ENCODE results near the gene CFDP1.

DNA sequence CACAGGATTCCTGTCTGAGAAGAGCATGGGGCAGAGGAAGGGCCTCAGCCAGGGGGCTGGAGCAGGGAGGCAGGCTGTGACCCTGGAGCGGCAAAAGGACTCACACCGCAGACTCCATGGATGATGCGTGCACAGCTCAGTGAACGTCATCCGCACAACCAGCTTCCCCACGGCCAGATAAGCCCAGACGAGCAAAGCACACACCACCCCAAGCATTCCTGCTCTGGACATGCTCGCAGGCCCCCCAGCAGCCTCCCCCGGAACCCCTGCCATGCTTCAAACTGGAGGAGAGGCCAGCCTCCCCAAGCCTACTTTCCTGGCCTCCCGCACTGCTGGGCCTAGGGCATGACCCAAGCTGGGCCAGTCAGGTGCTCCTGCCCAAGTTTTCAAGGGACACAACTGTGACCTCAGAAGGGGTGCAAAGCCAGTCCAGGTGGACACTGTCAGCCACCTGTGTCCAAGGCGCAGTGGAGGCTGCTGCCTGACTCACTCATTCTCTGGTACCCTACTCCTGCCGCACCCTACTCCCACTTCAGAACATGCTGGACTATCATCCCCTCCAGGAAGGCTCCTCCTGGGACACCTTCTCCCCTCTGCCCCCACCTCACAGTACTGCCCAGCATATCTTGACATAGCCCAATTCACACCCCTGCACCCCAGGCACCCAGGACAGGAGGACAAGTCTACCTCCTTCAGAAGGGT is 186.6 kb downstream of the CFDP1 start:
- TF ChIP-seq, protein P1, sequence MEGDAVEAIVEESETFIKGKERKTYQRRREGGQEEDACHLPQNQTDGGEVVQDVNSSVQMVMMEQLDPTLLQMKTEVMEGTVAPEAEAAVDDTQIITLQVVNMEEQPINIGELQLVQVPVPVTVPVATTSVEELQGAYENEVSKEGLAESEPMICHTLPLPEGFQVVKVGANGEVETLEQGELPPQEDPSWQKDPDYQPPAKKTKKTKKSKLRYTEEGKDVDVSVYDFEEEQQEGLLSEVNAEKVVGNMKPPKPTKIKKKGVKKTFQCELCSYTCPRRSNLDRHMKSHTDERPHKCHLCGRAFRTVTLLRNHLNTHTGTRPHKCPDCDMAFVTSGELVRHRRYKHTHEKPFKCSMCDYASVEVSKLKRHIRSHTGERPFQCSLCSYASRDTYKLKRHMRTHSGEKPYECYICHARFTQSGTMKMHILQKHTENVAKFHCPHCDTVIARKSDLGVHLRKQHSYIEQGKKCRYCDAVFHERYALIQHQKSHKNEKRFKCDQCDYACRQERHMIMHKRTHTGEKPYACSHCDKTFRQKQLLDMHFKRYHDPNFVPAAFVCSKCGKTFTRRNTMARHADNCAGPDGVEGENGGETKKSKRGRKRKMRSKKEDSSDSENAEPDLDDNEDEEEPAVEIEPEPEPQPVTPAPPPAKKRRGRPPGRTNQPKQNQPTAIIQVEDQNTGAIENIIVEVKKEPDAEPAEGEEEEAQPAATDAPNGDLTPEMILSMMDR (IDR thresholded peaks at IDR 0.05; ENCODE audit: low read depth, low read length) = no peak
- no peak for TF ChIP-seq POLR2A (IDR thresholded peaks at IDR 0.05; ENCODE audit: extremely low read depth, insufficient read length)
- no peak for TF ChIP-seq MYC (IDR thresholded peaks at IDR 0.05; ENCODE audit: low read depth, low read length)
